Gastrocnemius medialis (tissue), 4 donors: Measurements from ENCODE around the gene CDKAL1.
"Not testable (repeated sequence)": the region's sequence is repeated elsewhere in the genome, so short reads cannot be mapped to it uniquely, and the experiment has no call there.

Experiments
- CTCF ChIP-seq, 5 experiments: fragments of 450-650 bp in 3 of 5; fragments of 200-600 bp in 2 of 5; sonication (generic) in 2 of 5; IDR thresholded peaks in 4 of 5; conservative IDR thresholded peaks in 1 of 5; 1 replicate in 4 of 5; 2 replicates in 1 of 5; pipeline ENCODE4 v1.5.1; 2016 to 2019; ENCODE audit warnings: antibody characterized with exemption in 5 of 5, mild to moderate bottlenecking in 3 of 5, moderate library complexity in 3 of 5
- POLR2A ChIP-seq, 2 donors: fragments of 450-650 bp; IDR thresholded peaks; one replicate each; pipeline ENCODE4 v1.6.1; 2017; ENCODE audit warnings: antibody characterized with exemption in 2 of 2, mild to moderate bottlenecking in 2 of 2, moderate library complexity in 2 of 2

- TF ChIP-seq CTCF (IDR thresholded peaks at IDR 0.05 in 4 of 5, conservative IDR thresholded peaks at IDR 0.05 in 1 of 5); POLR2A (IDR thresholded peaks at IDR 0.05): not testable (repeated sequence)
Observed at GRCh38 chr6:20645572-20645971, 111.3 kb downstream of the CDKAL1 start.
